ENCODE results near the gene RBKS.

GRCh38 chr2:27800856-27801255, 89.3 kb downstream of the RBKS start:
- TF ChIP-seq, protein P1, sequence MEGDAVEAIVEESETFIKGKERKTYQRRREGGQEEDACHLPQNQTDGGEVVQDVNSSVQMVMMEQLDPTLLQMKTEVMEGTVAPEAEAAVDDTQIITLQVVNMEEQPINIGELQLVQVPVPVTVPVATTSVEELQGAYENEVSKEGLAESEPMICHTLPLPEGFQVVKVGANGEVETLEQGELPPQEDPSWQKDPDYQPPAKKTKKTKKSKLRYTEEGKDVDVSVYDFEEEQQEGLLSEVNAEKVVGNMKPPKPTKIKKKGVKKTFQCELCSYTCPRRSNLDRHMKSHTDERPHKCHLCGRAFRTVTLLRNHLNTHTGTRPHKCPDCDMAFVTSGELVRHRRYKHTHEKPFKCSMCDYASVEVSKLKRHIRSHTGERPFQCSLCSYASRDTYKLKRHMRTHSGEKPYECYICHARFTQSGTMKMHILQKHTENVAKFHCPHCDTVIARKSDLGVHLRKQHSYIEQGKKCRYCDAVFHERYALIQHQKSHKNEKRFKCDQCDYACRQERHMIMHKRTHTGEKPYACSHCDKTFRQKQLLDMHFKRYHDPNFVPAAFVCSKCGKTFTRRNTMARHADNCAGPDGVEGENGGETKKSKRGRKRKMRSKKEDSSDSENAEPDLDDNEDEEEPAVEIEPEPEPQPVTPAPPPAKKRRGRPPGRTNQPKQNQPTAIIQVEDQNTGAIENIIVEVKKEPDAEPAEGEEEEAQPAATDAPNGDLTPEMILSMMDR (IDR thresholded peaks at IDR 0.05; ENCODE audit: low read depth, low read length): no peak
- no peak for TF ChIP-seq EZH2phosphoT487 (IDR thresholded peaks at IDR 0.05; ENCODE audit: low read depth)
